ENCODE data around the gene GGT6.

Gene GGT6

DNA sequence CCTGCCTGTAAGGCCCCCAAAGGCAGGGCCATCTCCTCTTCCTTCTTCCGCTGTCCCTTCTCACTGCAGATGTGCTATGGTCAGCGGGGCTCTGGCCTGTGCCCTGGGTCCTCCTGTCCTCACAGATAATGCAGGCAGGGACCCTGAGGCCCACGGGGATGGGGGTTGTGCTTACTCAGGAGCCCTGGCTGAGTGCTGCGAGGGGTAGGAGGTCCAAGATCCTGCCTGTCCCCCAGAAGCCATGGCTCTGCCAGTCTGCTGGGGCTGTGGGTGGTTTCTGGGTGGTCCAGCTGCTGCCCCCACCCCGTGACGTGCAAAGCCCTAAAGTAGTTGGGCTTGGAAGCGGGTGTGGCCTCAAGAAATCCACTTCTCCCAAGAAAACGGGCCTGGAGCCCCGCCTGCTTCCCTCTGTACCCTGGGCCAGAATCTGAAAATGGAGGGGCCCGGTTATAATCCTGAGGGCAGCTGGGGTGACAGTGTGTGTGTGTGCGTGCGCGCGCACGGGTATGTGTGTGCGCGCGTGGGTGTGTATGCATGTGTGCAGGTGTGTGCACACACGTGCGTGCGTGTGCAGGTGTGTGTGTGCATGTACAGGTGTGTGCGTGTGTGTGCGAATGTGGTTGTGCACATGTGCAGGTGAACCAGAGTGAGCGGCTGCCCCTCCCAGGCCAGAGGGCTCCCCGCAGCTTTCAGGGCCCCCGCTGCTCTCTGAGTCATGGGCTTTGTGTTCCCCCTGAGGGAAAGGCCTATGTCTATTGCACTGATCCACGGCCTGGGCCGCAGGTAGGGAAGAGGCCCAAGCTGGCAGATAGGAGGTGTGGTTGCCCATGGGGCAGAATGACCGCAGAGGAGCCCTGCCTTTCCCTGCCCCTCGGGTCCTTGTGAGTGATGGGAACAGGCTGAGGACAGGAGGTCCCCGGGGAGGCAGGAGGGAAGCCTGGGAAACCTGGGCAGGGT lies 47.9 kb downstream of the GGT6 start:
- TF ChIP-seq POLR2AphosphoS5 (IDR thresholded peaks at IDR 0.05; ENCODE audit: low read depth, low read length) (no peak), TAF1 (IDR thresholded peaks at IDR 0.05; ENCODE audit: borderline replicate concordance, low read depth, low read length) (no peak), POLR2A (IDR thresholded peaks at IDR 0.05; ENCODE audit: low read depth, low read length) (no peak)
- FAIRE-seq = no peak

DNA sequence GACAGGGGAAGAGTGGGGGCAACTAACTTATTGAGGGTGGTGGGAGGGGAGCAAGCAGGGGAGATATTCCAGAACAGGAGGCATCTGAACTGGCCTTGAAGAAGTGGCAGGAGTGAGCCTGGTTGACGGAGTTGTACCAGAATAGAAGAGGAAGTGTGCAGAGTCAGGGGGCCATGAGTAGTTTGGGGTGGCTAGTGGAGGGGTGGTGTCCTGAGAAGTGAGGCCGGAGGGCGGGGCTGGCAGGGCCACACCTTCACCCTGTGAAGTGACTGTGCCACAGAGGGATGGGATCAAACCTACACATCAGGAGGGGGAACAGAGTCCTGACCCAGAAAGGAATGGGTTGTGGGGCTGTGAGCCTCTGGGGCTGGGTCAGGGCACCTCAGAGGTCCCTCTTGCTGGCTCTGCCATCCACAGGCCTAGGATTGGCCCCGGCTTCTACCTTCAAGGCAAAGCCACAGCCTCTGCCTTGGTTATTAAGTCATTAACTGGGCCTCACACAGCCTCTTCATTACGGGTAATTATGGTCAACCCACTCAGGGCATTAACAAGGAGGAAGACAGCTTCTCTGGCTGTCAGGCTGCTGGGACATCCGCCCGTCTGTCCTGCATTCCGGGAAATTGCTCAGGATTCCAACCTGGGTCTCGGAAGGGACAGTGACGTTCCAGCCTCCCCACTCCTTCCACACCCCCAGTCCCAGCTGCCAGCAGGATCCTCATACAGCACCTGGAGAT lies 49.0 kb downstream of the GGT6 start:
- TF ChIP-seq TAF1 (IDR thresholded peaks at IDR 0.05; ENCODE audit: borderline replicate concordance, low read depth, low read length) (no peak), POLR2AphosphoS5 (IDR thresholded peaks at IDR 0.05; ENCODE audit: low read depth, low read length) (no peak), POLR2A (IDR thresholded peaks at IDR 0.05; ENCODE audit: low read depth, low read length) (no peak)
- FAIRE-seq (no peak), DNase-seq (ENCODE audit: insufficient read length) (no peak)

More for the DNA sequence above, 47.9 kb downstream of the GGT6 start:
- DNase-seq (ENCODE audit: insufficient read length) = no peak

DNA sequence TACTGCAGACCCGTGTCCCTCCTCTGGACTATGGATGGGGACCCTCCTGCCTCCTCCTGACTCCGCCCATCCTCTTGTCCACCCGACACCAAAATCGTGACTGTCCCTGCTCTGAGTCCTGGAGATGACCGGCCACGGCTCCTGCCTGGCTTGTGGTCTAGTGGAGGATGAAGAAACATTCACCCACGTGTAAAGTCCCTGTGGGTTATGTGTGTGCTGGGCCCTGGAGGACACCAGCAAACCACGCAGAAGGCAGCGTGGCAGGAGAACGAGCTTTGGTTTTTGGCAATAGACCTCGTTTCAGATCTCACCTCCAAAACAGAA lies 49.8 kb downstream of the GGT6 start:
- FAIRE-seq = no peak
- TF ChIP-seq POLR2A (IDR thresholded peaks at IDR 0.05; ENCODE audit: low read depth, low read length) (no peak), TAF1 (IDR thresholded peaks at IDR 0.05; ENCODE audit: borderline replicate concordance, low read depth, low read length) (no peak), POLR2AphosphoS5 (IDR thresholded peaks at IDR 0.05; ENCODE audit: low read depth, low read length) (no peak)
- no peak for DNase-seq (ENCODE audit: insufficient read length)

DNA sequence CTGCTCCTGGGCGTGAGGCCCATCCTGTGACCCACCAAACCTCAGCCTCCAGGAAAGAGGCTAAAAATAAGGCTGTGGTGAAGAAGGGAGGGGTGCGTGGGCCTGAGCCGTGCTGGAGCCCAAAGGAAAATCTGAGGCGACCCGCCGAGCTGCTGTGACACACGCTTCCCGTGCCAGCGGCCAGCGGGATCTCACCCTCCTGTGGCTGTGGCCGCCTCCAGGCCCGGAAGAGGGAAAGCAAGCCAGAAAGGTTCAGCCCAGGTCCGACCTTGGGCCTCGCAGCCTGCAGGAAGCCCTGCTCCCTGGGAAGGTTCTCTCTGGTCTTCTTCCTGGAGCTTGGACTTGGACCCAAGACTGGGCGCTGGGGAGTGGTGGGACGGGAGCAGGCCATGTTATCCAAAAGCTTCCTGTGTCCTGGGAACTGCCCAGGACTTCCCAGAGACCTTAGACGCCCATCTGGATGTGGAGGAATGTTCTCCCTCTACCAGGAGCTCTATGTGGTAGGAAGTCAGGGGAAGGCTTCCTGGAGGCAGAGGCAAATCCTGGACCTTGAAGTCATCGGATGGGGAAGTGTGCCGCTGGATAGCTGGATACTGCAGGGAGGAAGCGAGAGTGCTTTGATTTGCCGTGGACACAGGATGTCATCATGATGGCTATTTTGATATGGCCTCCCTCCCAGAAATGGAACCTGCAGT lies 50.3 kb downstream of the GGT6 start:
- no peak for FAIRE-seq
- DNase-seq (ENCODE audit: insufficient read length) = no peak

DNA sequence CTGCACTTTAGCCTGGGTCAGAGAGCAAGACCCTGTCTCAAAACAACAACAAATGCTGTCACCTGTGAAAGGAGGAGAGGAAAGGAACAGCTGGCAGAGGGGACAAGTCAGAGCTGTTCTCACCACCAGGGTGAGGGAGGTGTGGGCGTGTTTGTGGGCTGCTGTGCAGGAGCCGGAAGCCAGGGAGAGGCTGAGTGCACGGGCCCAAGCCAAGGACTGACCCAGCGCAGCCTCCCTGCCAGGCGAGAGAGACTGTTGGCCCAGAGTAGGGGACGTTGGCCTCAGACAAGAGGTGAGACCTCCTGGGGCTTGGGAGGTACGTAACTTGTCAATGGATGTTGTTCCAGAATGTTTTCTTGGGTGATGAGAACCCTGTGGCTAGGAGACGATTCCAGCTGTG lies 51.0 kb downstream of the GGT6 start:
- TF ChIP-seq POLR2AphosphoS5 (IDR thresholded peaks at IDR 0.05; ENCODE audit: low read depth, low read length) (no peak), TAF1 (IDR thresholded peaks at IDR 0.05; ENCODE audit: borderline replicate concordance, low read depth, low read length) (no peak), POLR2A (IDR thresholded peaks at IDR 0.05; ENCODE audit: low read depth, low read length) (no peak)
- FAIRE-seq = peak; percentile 30
- peak; percentile 61 for DNase-seq (ENCODE audit: insufficient read length)

More for the DNA sequence above, 50.3 kb downstream of the GGT6 start:
- TF ChIP-seq POLR2A (IDR thresholded peaks at IDR 0.05; ENCODE audit: low read depth, low read length) (no peak), POLR2AphosphoS5 (IDR thresholded peaks at IDR 0.05; ENCODE audit: low read depth, low read length) (no peak), TAF1 (IDR thresholded peaks at IDR 0.05; ENCODE audit: borderline replicate concordance, low read depth, low read length) (no peak)

DNA sequence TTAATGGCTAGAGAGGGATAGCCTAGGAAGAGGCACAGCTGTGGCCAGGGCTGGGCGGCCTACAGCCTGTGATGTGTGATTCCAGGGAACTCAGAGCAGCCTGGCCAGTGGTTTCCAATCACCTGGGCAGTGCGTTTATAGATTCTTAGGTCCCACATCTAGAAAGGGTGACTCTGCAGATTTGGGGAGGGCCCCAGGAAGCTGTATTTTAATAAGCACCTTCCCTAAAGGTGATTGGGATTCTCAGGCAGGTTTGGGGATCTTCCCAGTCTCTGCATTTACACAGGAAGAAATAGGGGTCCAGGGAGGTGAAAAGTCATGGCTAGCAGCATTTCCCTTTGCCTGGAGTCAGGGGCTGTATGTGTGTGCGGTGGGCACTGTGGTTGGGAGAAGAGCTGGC lies 52.2 kb downstream of the GGT6 start:
- FAIRE-seq (no peak), DNase-seq (ENCODE audit: insufficient read length) (no peak)
- TF ChIP-seq POLR2A (IDR thresholded peaks at IDR 0.05; ENCODE audit: low read depth, low read length) (no peak), POLR2AphosphoS5 (IDR thresholded peaks at IDR 0.05; ENCODE audit: low read depth, low read length) (no peak), TAF1 (IDR thresholded peaks at IDR 0.05; ENCODE audit: borderline replicate concordance, low read depth, low read length) (no peak)

DNA sequence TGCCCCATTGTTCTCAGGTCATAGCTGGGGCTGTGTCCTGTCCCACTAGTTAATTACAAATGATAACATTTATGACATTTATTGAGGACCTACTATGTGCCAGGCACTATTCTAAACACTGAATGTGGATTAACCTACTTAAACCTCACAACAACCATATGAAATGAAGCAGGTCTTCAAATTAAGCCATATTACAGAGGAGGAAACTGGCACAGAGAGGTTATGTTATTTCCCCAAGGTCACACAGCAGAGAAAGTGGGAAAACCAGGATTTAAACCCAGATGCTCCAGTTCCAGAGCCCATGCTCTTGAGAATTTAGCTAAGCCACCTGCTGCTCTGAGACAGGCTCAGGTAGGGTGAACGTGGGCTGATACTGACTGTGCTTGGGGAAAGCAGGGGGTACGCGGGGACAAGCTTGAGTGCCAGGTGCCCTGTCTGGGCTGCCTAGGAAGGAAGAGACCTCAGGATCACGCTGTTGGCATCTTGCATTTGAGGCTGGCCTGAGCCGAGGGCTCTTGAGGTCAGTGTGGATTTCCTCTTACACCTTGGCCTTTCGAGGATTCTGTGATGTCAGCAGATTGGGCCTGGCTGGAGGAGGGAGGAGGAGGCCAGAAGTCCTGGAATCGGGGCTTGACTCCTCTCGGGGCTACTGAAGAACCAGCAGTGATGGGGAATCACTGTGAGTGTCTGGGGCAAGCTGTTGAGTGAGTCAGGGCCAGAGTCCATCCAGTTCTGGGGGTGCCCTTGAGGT lies 52.8 kb downstream of the GGT6 start:
- DNase-seq (ENCODE audit: insufficient read length) (no peak), FAIRE-seq (no peak)
- TF ChIP-seq POLR2A (IDR thresholded peaks at IDR 0.05; ENCODE audit: low read depth, low read length) (no peak), POLR2AphosphoS5 (IDR thresholded peaks at IDR 0.05; ENCODE audit: low read depth, low read length) (no peak), TAF1 (IDR thresholded peaks at IDR 0.05; ENCODE audit: borderline replicate concordance, low read depth, low read length) (no peak)
